ENCODE measurements around the gene SETD5. TPM values are rescaled to one million over a fixed set of nuclear protein-coding genes. Genes with fewer than 3 reads are reported as not detected.

SETD5 gene
- polyA plus RNA-seq, 2 of the 4 experiments (the other 2 are of a cell fraction), result 41.7 to 92.3 TPM

DNA sequence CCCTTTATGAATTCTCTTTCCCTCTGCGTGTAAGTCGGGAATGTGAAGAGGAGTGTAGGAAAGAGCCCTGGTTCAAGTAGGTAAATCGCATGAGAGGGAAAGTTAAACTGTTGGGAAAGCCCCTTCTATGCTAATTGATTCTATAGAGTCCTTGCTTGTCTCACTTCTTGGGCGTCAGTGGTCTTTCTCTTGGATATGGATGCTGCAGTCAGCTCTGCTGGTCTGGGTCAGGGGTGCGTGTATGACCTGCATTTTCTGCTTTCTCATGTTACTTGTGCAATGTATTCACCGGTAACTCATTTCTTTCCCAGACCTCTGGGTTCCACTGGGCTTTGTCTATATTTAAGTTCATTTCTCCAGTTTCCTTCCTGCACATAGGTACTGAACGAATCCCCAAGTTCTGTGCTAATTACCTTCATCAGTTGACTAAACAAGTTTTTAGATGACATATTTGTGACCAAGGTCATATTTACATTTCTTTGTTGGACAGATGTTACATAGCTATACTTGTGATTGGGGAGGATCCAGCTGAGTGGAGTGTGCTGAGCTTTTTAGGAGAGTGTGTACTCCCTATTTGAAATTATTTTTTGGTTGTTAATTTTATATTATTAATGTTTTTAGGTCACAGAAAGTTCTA is 1.4 kb downstream of the SETD5 start:
- Histone ChIP-seq H3K4me3 (peak overlapping the region; percentile 84), H3K9me3 (no peaks in the 10 kb centered on the region), H3K4me1 (peaks cover 56% of the 10 kb centered on the region), H3K27ac (peak overlapping the region; percentile 99 to 100), H3K4me2 (peak overlapping the region; percentile 94)
- ChIA-PET POLR2A (interaction anchor here (0.7 to 1.8 kb wide), 3 partner anchors 10 to 25 kb away, joined by 3 to 7 read pairs (median 5); no protein-coding TSS in a partner anchor), CTCF (interaction anchor here (0.8 to 1.9 kb wide), 6 partner anchors 10 to 46 kb away, joined by 3 to 7 read pairs (median 4); partner anchors contain the start of gene THUMPD3)
- TF ChIP-seq NFE2L2 (conservative IDR thresholded peaks at IDR 0.05; ENCODE audit: low read length) (0 out of 2 replicates have a peak, but pooled peaks have one; percentile 4), HEYL (CRISPR knock-in tag; IDR thresholded peaks at IDR 0.05) (no peak), ZNF302 (CRISPR knock-in tag; IDR thresholded peaks at IDR 0.05) (no peak), GATA3 (IDR thresholded peaks at IDR 0.05; ENCODE audit: borderline replicate concordance) (no peak), JUNB (IDR thresholded peaks at IDR 0.05) (no peak), CBX2 (IDR thresholded peaks at IDR 0.05; ENCODE audit: borderline replicate concordance, low read depth) (no peak), MAFK (IDR thresholded peaks at IDR 0.05; ENCODE audit: partially characterized antibody) (peak; percentile 27), BHLHE40 (IDR thresholded peaks at IDR 0.05; ENCODE audit: low read depth, low read length) (no peak)
- no peak for FAIRE-seq
- 2% methylated on average over 7 of the region's 7 CpGs for WGBS (ENCODE audit: missing lambda C conversion rate)
- DNase-seq (ENCODE audit: low read depth in 1 of 2, low spot score in 1 of 2), result peak in 1 of 2 experiments; percentile 58
- no peak for ATAC-seq

GRCh38 chr3:9399337-9399703 is 1.9 kb downstream of the SETD5 start:
- TF ChIP-seq PBX3 (IDR thresholded peaks at IDR 0.05) (no peak), HOXB5 (CRISPR knock-in tag; IDR thresholded peaks at IDR 0.05) (no peak), TP53 (CRISPR knock-in tag; IDR thresholded peaks at IDR 0.05) (no peak), MAFK (IDR thresholded peaks at IDR 0.05; ENCODE audit: partially characterized antibody) (no peak), JUNB (IDR thresholded peaks at IDR 0.05) (no peak), KDM1A (IDR thresholded peaks at IDR 0.05; ENCODE audit: low read depth) (no peak)
- TF ChIP-seq, protein P1, sequence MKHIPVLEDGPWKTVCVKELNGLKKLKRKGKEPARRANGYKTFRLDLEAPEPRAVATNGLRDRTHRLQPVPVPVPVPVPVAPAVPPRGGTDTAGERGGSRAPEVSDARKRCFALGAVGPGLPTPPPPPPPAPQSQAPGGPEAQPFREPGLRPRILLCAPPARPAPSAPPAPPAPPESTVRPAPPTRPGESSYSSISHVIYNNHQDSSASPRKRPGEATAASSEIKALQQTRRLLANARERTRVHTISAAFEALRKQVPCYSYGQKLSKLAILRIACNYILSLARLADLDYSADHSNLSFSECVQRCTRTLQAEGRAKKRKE (CRISPR knock-in tag; IDR thresholded peaks at IDR 0.05; ENCODE audit: low read depth), result no peak
- WGBS (ENCODE audit: missing lambda C conversion rate), result 2% methylated on average over 2 of the region's 2 CpGs
- CTCF ChIA-PET, result interaction anchor here (0.8 to 1.9 kb wide), 6 partner anchors 9 to 46 kb away, joined by 3 to 7 read pairs (median 4); partner anchors contain the start of gene THUMPD3

DNA sequence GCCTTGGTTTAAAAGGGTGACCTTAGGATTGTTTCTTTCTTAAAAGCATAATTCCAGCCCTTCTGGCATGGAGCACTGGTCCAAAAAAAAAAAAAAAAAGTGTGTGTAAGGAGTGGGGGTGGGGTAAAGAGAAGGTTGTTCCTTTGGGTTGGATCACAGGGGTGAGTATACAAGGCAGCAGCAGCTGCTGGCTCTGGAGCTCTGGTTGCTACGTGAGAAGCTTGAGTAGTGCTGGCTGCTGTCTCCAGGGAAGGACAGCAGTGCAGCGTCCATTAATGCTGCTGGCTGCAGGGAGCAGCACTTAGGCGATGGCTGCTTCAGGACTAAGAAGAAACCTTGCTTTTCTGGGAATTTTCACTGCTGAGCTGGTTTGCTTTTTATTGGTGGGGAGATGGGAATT is 2.3 kb downstream of the SETD5 start:
- Histone ChIP-seq H3K4me3 (peak overlapping the region; percentile 84), H3K4me1 (peaks cover 56% of the 10 kb centered on the region), H3K4me2 (peak overlapping the region; percentile 94), H3K27ac (peak overlapping the region; percentile 99 to 100), H3K9me3 (no peaks in the 10 kb centered on the region)
- ATAC-seq, result peak in 1 of 2 experiments; percentile 3; a peak in 2 of 6 replicates
- TF ChIP-seq CBX8 (IDR thresholded peaks at IDR 0.05) (no peak), RCOR1 (IDR thresholded peaks at IDR 0.05; ENCODE audit: low read depth, low read length) (no peak), FOXS1 (CRISPR knock-in tag; IDR thresholded peaks at IDR 0.05) (no peak), NFE2L2 (conservative IDR thresholded peaks at IDR 0.05; ENCODE audit: low read length) (no peak), EHF (CRISPR knock-in tag; IDR thresholded peaks at IDR 0.05) (no peak), HOXB5 (CRISPR knock-in tag; IDR thresholded peaks at IDR 0.05) (no peak), POLR2AphosphoS2 (conservative IDR thresholded peaks at IDR 0.05; ENCODE audit: low read length) (no peak), HOXB13 (CRISPR knock-in tag; IDR thresholded peaks at IDR 0.05; ENCODE audit: low read depth) (no peak), RNF2 (IDR thresholded peaks at IDR 0.05; ENCODE audit: borderline replicate concordance, low read depth) (no peak), SREBF2 (IDR thresholded peaks at IDR 0.05) (no peak), FOSL2 (IDR thresholded peaks at IDR 0.05) (no peak), FOSL2 (CRISPR knock-in tag; IDR thresholded peaks at IDR 0.05) (no peak), HDAC2 (IDR thresholded peaks at IDR 0.05) (no peak), HEYL (CRISPR knock-in tag; IDR thresholded peaks at IDR 0.05) (no peak), CTCF (IDR thresholded peaks at IDR 0.05) (no peak; the same call in 2 of the 3 replicates), RARB (CRISPR knock-in tag; IDR thresholded peaks at IDR 0.05) (no peak)
- TF ChIP-seq, protein P2, sequence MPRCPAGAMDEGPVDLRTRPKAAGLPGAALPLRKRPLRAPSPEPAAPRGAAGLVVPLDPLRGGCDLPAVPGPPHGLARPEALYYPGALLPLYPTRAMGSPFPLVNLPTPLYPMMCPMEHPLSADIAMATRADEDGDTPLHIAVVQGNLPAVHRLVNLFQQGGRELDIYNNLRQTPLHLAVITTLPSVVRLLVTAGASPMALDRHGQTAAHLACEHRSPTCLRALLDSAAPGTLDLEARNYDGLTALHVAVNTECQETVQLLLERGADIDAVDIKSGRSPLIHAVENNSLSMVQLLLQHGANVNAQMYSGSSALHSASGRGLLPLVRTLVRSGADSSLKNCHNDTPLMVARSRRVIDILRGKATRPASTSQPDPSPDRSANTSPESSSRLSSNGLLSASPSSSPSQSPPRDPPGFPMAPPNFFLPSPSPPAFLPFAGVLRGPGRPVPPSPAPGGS (IDR thresholded peaks at IDR 0.05), result no peak
- ChIA-PET CTCF (interaction anchor here (0.8 to 1.9 kb wide), 6 partner anchors 9 to 47 kb away, joined by 3 to 7 read pairs (median 4); partner anchors contain the start of gene THUMPD3), POLR2A (interaction anchor here (0.6 to 1.8 kb wide), 4 partner anchors 21 to 258 kb away, joined by 4 to 7 read pairs (median 6); partner anchors contain the start of gene THUMPD3)
- FAIRE-seq, result no peak
- peak in 1 of 2 experiments; percentile 86 for DNase-seq (ENCODE audit: low read depth in 1 of 2, low spot score in 1 of 2)
- WGBS (ENCODE audit: missing lambda C conversion rate), result 0% methylated on average over 3 of the region's 3 CpGs

More at GRCh38 chr3:9399337-9399703, 1.9 kb downstream of the SETD5 start:
- FAIRE-seq, result no peak
- no peak for DNase-seq (ENCODE audit: low read depth in 1 of 2, low spot score in 1 of 2)
- H3K27ac ChIP-seq, result peak overlapping the region; percentile 99 to 100
- H3K4me3 ChIP-seq, result peak overlapping the region; percentile 84
- no peak for ATAC-seq
- peaks cover 56% of the 10 kb centered on the region for H3K4me1 ChIP-seq
- POLR2A ChIA-PET, result interaction anchor here (0.7 to 1.8 kb wide), 4 partner anchors 9 to 36 kb away, joined by 3 to 7 read pairs (median 6); partner anchors contain the start of gene THUMPD3
- peak overlapping the region; percentile 94 for H3K4me2 ChIP-seq
- no peaks in the 10 kb centered on the region for H3K9me3 ChIP-seq

Measured in A549 (cell line).